Activated effector memory CD4-positive, alpha-beta T cell treated with anti-CD3 and anti-CD28 coated beads, Interleukin-2, amount 50 U/mL, for 16 hours (primary cell): ENCODE data around the gene ADRA1B.
A peak's percentile ranks its signal among the peaks of the same experiment; 100 is the strongest.

Experiments used
- DNase-seq: peaks from one replicate; pipeline ENCODE4 v3.0.0-alpha.2; 2020

ADRA1B gene

GRCh38 chr5:160021831-160022446 lies 105.7 kb downstream of the ADRA1B start:
- peak; percentile 66 for DNase-seq
